Measurements from ENCODE around the gene CHMP4B.

CHMP4B gene

GRCh38 chr20:33866398-33867100 is 55.4 kb downstream of the CHMP4B start:
- no peak for FAIRE-seq

- no peak for FAIRE-seq
These were observed 56.9 kb downstream of the CHMP4B start for GRCh38 chr20:33868042-33868441.

- no peak for FAIRE-seq
These were observed 57.4 kb downstream of the CHMP4B start for GRCh38 chr20:33868595-33868994.

GRCh38 chr20:33869283-33869682 is 58.1 kb downstream of the CHMP4B start:
- no peak for FAIRE-seq

- no peak for FAIRE-seq
These were observed 60.2 kb downstream of the CHMP4B start for GRCh38 chr20:33871362-33871761.

- FAIRE-seq: no peak
These were observed 63.0 kb downstream of the CHMP4B start for GRCh38 chr20:33874129-33874528.

GRCh38 chr20:33875055-33875454 is 63.9 kb downstream of the CHMP4B start:
- no peak for FAIRE-seq

- FAIRE-seq: no peak
These were observed 64.4 kb downstream of the CHMP4B start for GRCh38 chr20:33875534-33876026.

GRCh38 chr20:33878583-33878982 is 67.4 kb downstream of the CHMP4B start:
- no peak for FAIRE-seq

- FAIRE-seq: no peak
These were observed 69.2 kb downstream of the CHMP4B start for GRCh38 chr20:33880396-33880795.

GRCh38 chr20:33881989-33882388 is 70.8 kb downstream of the CHMP4B start:
- no peak for FAIRE-seq

GRCh38 chr20:33882481-33882880 is 71.3 kb downstream of the CHMP4B start:
- no peak for FAIRE-seq

- FAIRE-seq: no peak
These were observed 72.0 kb downstream of the CHMP4B start for GRCh38 chr20:33883164-33883563.

- FAIRE-seq: no peak
These were observed 73.5 kb downstream of the CHMP4B start for GRCh38 chr20:33884633-33885032.

GRCh38 chr20:33889312-33889711 is 78.2 kb downstream of the CHMP4B start:
- FAIRE-seq: no peak

- FAIRE-seq: no peak
These were observed 79.4 kb downstream of the CHMP4B start for GRCh38 chr20:33890557-33890956.

- no peak for FAIRE-seq
These were observed 82.2 kb downstream of the CHMP4B start for GRCh38 chr20:33893314-33893713.

GRCh38 chr20:33894798-33895197 is 83.7 kb downstream of the CHMP4B start:
- no peak for FAIRE-seq

- no peak for FAIRE-seq
These were observed 85.4 kb downstream of the CHMP4B start for GRCh38 chr20:33896509-33896908.

GRCh38 chr20:33897313-33897912 is 86.3 kb downstream of the CHMP4B start:
- FAIRE-seq: no peak

GRCh38 chr20:33899106-33899505 is 88.0 kb downstream of the CHMP4B start:
- FAIRE-seq: no peak

GRCh38 chr20:33900521-33901131 is 89.5 kb downstream of the CHMP4B start:
- no peak for FAIRE-seq

- no peak for FAIRE-seq
These were observed 90.0 kb downstream of the CHMP4B start for GRCh38 chr20:33901132-33901523.

- no peak for FAIRE-seq
These were observed 90.9 kb downstream of the CHMP4B start for GRCh38 chr20:33902011-33902410.
